NCI-H1417 treated with DMSO at 0.1 percent for 48 hours (cell line): ENCODE data around the gene PRLH.

Experiments
- DNase-seq: peaks from one replicate; lab custom pipeline; 2025; lab: John Stamatoyannopoulos, UW

PRLH gene, protein sequence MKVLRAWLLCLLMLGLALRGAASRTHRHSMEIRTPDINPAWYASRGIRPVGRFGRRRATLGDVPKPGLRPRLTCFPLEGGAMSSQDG

DNA sequence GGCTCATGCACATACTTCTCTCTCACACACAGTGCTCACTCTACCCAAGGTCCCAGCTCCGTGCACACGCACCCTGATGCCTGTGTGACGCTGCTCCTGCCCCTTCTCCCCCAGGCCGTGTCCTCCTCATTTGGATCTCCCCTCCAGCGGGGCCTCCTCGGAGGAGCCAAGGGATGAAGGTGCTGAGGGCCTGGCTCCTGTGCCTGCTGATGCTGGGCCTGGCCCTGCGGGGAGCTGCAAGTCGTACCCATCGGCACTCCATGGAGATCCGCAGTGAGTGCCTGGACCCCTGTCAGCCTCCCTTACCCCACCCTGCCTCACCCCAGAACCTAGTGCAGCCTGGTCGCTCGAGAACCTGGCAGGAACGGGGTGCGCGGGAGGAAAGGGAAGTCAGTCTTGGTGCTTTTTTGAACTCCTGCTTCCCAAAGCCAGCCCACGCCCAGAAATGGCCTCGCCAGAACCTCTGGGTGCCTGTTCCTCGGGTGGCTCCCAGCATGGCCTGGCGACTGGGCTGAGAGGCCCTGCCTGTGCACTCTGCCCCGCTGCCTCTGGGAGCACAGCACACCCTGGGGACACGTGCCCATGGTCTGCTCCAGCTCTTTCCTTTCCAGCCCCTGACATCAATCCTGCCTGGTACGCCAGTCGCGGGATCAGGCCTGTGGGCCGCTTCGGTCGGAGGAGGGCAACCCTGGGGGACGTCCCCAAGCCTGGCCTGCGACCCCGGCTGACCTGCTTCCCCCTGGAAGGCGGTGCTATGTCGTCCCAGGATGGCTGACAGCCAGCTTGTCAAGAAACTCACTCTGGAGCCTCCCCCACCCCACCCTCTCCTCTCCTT is at the start of gene PRLH:
TSS of gene PRLH (plus strand) at position 174 of the 835 bp plus-strand sequence. CDS start at position 174, 0 bp downstream.
- DNase-seq, result no peak

DNA sequence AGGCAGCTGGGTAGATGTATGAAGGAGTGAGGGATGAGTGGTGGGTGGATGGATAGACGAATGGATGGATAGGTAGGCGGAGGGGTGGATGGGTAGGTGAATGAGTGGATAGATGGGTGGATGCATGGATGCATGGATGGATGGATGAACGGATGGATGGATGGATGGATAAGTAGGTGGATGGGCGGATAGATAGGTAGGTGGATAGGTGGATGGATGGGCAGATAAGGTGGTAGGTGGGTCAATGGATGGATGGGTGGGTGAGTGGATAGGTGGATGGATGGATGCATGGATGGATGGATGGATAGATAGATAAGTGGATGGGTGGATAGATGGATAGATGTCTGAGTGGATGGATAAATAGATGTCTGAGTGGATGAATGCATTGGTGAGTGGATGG is 49.2 kb upstream of the PRLH start:
- DNase-seq, result no peak

DNA sequence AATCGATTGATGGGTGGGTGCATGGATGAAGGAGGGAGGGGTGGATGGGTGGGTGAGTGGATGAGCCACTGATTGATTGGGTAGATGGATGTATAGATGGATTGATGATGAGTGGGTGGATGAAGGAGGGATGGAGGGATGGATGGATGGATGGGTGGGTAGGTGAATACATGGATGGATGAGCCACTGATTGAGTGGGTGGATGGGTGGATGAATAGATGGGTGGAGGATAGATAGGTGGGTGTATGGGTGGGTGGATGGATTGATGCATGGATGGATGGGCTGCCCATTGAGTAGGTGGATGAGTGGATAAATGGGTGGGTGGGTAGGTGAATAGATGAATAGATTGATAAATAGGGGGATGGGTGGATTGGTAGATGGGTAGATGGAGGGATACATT is 48.4 kb upstream of the PRLH start:
- DNase-seq, result no peak

GRCh38 chr2:237519506-237520245 is 46.7 kb upstream of the PRLH start:
- no peak for DNase-seq

GRCh38 chr2:237520290-237520689 is 46.1 kb upstream of the PRLH start:
- DNase-seq, result no peak

DNA sequence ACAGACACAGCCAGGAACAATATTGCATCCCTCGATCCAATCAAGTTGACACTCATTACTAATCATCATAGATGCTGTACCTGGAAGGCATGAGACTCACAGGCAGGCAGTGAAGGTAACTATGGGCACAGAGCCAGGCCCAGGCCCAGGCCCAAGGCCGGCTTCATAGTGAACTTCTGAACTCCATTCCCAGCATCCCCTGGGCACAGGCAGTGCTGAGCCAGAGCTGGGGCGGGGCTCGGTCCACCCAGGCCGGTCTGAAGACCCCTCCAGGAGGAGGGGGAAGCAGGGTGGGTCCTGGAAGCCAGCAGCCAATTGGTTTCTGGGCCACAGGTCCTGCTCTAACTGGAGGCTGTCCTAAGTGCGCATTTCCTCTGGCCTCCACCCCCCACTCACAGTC is 41.7 kb upstream of the PRLH start:
- no peak for DNase-seq

- no peak for DNase-seq
These were observed 40.7 kb upstream of the PRLH start for GRCh38 chr2:237525559-237526157.

- DNase-seq, result no peak
These were observed 39.1 kb upstream of the PRLH start for GRCh38 chr2:237527233-237527632.

DNA sequence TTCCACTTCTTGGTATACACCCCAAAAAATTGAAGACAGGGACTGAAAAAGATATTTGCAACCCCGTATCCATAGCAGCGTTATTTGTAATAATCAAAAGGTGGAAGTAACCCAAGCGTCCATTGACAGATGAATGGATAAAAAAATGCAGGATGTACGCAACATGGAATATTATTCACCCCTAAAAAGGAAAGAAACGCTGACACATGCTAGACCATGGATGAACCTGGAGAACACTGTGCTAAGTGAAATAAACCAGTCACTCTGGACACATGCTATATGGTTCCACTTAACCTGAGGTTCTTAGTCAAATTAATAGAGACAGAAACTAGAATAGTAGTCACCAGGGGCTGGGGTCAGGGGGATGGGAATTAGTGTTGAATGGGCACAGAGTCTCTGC is 38.6 kb upstream of the PRLH start:
- no peak for DNase-seq

DNA sequence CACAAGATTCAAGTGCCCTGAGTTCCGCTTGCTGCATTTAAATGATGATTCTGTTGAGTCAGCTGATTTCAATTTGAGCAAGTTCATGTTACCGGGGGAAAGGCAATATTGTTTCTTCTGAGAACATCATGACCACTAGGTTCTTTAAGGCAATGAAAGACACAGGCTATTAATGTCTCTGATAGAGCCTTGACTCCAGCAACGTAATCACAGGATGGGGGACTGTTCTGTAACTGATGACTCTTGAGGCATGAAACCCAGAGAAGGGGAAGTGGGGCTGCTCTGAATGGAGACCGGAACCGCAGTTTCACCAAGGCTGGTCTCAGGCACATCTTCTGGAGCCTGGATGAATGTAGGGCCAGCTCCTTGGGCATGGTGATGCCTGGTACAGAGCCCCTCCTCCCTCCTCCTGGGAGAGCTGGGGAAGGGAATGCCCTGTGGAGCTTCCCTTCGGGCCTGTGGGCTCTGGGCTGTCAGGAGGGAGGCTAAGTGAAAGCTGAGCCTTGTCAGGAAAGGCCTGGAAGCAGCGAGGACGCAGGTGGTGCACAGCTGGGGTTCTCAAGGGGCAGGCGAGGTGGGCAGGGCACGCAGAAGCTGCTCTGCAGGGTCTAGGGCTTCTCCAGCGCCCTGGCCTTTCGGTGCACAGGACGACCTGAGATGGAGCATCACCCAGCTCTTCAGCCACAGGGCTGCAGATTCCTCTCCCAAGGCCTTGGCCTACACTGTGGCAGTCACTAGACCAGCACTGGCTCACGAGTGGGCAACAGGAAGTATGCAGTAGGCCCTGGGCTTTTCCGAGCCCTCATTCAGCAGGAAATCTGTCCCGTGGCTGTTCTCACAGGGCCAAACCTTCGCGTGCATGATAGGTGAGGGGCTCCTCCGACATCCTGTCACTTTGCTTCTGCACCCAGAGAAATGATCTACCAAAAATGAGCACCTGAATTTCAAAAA is 36.6 kb upstream of the PRLH start:
- no peak for DNase-seq

GRCh38 chr2:237530472-237531433 is 35.6 kb upstream of the PRLH start:
- no peak for DNase-seq

- no peak for DNase-seq
These were observed 34.2 kb upstream of the PRLH start for GRCh38 chr2:237532160-237532559.

DNA sequence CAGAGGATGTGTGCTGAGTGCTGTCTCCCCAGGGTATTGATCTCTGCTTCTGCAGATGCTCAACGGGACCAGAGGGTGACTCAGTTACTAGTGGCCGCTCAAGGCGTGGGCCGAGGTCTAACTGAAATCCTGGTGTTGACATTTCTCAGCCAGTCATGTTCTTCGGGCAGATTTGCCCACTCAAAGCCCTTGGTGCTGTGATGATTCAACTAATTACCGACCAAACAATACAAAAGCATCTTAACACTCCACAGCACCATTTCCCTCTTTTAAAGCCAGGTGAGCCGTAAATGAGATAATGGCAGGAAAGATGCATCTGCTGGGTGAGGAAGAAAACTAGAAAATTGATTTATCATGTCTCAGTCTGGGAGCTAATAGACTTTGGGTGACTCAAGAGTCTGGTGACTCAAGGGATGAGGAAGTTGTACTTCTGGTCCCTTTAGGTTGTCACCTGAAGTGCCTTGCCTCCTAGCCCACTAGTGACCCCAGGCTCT is 32.7 kb upstream of the PRLH start:
- peak; percentile 32 for DNase-seq

DNA sequence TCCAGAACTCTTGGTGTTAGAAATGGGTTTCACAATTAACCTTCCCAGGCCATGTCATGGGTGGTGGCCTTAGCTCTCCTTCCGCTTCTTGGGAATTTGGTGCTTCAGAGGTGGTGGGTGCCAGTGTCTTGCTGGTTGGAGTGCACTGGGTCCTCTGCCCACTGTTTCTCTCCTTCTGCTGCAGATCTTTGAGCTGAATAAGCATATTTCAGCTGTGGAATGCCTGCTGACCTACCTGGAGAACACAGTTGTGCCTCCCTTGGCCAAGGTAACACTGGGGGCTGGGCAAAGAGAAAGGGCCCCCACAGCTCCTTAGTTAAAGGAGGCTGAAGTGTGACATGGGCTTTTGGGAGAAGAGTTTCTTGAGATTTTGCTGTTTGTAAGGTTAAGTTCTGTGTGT is 32.0 kb upstream of the PRLH start:
- no peak for DNase-seq

DNA sequence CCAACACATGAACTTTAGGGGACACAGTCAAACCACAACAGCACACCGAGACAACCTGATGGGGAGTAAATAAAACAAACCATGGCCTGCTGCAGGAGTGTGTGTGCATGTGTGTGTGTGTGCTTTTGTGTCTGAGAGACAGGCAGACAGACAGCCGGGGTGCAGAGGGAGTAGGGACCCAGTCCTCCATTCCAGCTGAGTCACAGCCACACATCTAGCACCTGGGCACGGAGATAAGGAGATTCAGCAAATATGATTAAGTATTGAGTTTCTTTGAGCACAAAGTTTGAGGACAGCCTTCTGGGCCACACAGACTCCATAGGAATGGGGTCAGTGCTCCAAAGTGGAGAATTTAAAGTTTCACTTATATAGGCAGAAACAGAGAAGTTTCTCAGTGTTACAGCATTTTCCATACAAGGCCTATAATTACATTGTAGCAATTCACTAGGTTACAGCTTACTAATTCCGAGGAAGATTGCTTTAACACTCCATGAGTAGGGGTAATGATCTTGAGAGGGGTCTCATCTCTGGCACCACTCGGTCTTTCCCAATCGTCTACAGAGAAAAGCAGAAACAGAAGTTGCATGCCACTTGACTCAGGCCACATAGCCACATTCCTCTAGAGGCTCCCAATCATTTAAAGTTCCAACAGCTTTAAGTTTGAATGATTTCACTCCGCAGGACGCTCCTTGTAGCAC is 30.8 kb upstream of the PRLH start:
- no peak for DNase-seq

DNA sequence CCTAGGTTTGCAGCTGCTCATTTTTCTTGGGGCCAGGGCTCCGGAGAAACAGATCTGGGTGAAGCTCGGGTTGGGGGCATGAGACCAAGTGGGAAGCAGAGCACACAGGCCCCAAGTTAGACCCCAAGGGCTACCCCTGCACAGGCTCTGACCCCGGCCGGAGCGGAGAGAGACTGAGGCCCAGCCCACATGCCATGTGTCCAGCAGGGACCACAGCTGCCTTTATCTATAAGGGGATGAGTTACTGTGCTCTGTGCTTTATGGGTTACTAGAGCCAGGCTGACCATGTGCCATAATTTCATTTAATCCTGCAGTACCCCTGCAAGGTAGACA is 30.3 kb upstream of the PRLH start:
- no peak for DNase-seq

DNA sequence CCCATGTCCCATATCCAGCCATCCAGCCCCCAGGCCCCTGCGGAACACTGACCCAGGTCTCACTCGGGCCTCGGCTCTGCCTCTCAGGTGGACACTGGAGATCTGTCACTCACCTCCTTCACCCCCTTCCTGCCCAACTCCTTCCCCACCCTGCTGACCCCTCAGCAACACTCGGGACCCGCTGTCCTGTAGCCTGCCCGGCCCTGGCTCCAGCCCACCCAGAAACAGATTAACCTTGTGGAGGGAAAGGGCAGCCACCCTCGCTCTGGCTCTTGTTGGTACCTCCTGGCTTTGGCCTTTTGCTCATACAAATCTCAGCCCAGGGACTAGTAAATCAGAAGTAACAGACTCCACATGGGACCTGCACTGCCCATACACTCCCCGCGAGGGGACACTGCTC is 29.8 kb upstream of the PRLH start:
- no peak for DNase-seq

DNA sequence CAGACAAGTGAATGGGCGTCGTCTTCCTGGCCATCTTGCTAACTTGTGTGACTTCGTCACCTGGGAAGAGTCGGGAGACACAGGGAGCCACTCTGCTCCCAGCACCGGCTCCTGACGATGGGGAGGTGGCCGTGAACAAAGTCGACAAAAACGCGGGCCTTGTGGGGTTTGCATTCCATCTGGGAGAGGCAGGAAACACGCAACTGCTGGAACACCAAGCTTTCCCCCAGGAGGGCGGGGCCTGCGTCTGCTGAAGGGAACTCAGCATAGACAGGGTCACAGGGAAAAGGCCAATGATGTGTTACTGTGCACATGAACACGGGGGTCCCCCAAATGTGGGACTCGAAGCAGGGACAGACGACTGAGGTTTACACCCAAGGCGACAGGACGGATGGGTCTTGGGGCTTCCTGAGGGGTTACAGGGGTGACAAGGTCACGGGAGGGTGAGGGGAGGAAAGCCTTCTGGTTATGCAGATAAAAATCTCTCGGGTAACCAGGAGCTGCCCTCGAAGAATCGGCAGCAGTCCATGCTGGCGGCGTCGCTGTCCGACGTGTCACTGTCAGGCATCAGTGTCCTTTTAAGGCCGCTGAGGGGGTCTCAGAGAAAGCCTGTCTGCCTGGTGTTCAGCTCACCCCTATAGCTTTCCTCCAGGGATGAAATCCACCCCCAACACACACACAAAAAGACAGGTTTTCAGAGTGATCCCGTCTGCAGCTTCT is 28.2 kb upstream of the PRLH start:
- DNase-seq, result no peak

DNA sequence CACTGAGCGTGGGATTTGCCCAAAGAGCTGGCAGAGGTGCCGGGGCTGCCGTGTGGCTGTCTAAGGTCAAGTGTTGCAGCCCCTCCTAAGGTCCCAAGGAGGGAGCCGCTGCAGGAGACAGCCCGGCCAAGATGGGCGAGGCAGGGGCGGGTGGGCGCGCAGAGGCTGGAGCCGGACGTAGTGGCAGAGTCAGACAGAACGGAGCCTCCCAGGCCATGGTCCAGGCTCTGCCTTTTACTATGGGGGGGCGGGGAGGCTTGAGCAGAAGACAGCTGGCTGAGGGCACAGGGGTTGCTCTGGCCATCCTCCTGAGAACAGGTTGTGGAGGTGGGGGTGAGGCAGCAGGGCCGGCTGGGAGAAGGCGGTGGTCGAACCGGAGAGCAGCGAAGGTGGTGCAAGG is 27.5 kb upstream of the PRLH start:
- DNase-seq, result no peak
